ENCODE data around the gene PROCR. TPM values are rescaled to one million over a fixed set of nuclear protein-coding genes. Genes with fewer than 3 reads are reported as not detected.
"Not testable (repeated sequence)": the region's sequence is repeated elsewhere in the genome, so short reads cannot be mapped to it uniquely, and the experiment has no call there.

PROCR gene
- total and polyA plus RNA-seq, 10 of the 15 experiments (the other 5 are each of a cell fraction or from before 2014, with no cell fraction given): 0.12 to 0.78 (median 0.35) TPM; not detected in 2

DNA sequence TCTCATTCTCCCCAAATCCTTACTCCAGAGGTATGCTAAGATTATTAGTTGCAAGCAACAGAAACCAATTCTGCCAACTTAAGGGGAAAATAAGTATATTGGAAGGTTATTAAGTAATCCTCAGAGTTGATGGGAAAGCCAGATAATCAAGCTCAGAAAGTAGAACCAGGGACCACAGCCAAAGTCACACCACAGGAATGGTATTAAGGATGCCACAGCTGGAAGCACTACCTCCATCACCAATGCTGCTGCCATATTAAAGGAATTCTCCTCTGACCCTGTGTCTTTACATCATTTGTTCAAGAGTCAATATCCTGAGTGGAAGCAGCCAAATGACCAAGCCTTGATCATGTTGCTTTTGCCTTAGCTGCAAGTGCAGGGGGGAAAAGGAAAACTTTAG lies 9.9 kb downstream of the PROCR start:
- SMC1A ChIA-PET (ENCODE audit: uncharacterized antibody, unreplicated experiment): no interaction called here
- Histone ChIP-seq H3K4me3 (no peak overlapping the region), H3K27ac (ENCODE audit: control insufficient read depth, insufficient read depth) (no peak overlapping the region), H3K79me2 (ENCODE audit: control insufficient read depth, insufficient read depth, low read length) (no peaks in the 10 kb centered on the region), H2AFZ (ENCODE audit: control insufficient read depth, low read depth, low read length) (no peak overlapping the region), H3K27me3 (replicated peaks in 1 of 2; ENCODE audit: control insufficient read depth in 2 of 2, insufficient read depth in 2 of 2, low read length in 1 of 2) (no peaks in the 10 kb centered on the region), H3K4me2 (ENCODE audit: control insufficient read depth, insufficient read depth) (no peak overlapping the region), H3K9ac (ENCODE audit: control insufficient read depth, insufficient read depth, low read length) (no peak overlapping the region), H4K20me1 (ENCODE audit: control insufficient read depth, insufficient read depth) (no peaks in the 10 kb centered on the region), H3K4me1 (ENCODE audit: control insufficient read depth, insufficient read depth, low read length) (no peaks in the 10 kb centered on the region), H3K36me3 (ENCODE audit: control insufficient read depth in 2 of 2, insufficient read depth in 2 of 2, low read length in 1 of 2) (no peaks in the 10 kb centered on the region), H3K9me3 (replicated peaks; ENCODE audit: control insufficient read depth, insufficient read depth, low read length) (no peaks in the 10 kb centered on the region)
- intact Hi-C loops (cut with micrococcal nuclease; ENCODE audit: unreplicated experiment) (no loop called here), in situ Hi-C loops (cut with MboI) (no loop called here)
- POLR2A ChIA-PET: interaction anchor here (0.5 kb wide), 1 partner anchor 15 kb away, joined by 9 read pairs; no protein-coding TSS in a partner anchor
- TF ChIP-seq RCOR1 (conservative IDR thresholded peaks at IDR 0.05; ENCODE audit: low read depth, low read length) (no peak), MEF2A (IDR thresholded peaks at IDR 0.05; ENCODE audit: insufficient read depth, low read depth, low read length) (no peak), SUPT20H (IDR thresholded peaks at IDR 0.05; ENCODE audit: borderline replicate concordance, control insufficient read depth, low read depth, low read length) (no peak), SMAD5 (IDR thresholded peaks at IDR 0.05; ENCODE audit: low read depth) (no peak)
- TF ChIP-seq, protein P1, sequence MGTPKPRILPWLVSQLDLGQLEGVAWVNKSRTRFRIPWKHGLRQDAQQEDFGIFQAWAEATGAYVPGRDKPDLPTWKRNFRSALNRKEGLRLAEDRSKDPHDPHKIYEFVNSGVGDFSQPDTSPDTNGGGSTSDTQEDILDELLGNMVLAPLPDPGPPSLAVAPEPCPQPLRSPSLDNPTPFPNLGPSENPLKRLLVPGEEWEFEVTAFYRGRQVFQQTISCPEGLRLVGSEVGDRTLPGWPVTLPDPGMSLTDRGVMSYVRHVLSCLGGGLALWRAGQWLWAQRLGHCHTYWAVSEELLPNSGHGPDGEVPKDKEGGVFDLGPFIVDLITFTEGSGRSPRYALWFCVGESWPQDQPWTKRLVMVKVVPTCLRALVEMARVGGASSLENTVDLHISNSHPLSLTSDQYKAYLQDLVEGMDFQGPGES (IDR thresholded peaks at IDR 0.05): no peak
- RAD21 ChIA-PET (ENCODE audit: unreplicated experiment): no interaction called here
- ATAC-seq (no peak), FAIRE-seq (no peak), DNase-seq (ENCODE audit: low read depth, low spot score) (no peak)
- CTCF ChIA-PET: interaction anchor here (0.6 kb wide), 1 partner anchor 23 kb away, joined by 3 read pairs; no protein-coding TSS in a partner anchor
- no TSS peak for BruUV-seq (replicated peaks)

DNA sequence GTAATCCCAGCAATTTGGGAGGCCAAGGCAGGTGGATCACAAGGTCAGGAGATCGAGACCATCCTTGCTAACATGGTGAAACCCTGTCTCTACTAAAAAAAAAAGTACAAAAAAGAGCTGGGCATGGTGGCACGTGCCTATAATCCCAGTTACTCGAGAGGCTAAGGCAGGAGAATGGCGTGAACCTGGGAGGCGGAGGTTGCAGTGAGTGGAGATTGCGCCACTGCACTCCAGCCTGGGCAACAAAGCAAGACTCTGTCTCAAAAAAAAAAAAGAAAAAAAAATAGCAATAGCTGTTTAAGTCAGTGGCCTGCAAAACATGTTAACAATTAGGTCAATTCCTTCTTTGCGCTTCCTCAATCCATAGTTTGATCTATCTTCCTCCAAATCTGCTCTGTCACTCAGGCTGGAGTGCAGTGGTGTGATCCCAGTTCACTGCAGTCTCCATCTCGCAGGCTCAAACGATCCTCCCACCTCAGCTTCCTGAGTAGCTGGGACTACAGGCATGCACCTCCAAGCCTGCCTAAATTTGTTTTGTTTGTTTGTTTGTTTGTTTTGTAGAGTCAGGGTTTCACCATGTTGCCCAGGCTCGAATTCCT lies 14.9 kb downstream of the PROCR start:
- BruUV-seq (replicated peaks); RAD21 ChIA-PET (ENCODE audit: unreplicated experiment); H3K4me2 ChIP-seq (ENCODE audit: control insufficient read depth, insufficient read depth); H3K27me3 ChIP-seq (replicated peaks in 1 of 2; ENCODE audit: control insufficient read depth in 2 of 2, insufficient read depth in 2 of 2, low read length in 1 of 2); H4K20me1 ChIP-seq (ENCODE audit: control insufficient read depth, insufficient read depth); intact Hi-C loops (cut with micrococcal nuclease; ENCODE audit: unreplicated experiment); ATAC-seq; H3K4me1 ChIP-seq (ENCODE audit: control insufficient read depth, insufficient read depth, low read length); H2AFZ ChIP-seq (ENCODE audit: control insufficient read depth, low read depth, low read length); DNase-seq (ENCODE audit: low read depth, low spot score); FAIRE-seq; H3K79me2 ChIP-seq (ENCODE audit: control insufficient read depth, insufficient read depth, low read length); H3K4me3 ChIP-seq; H3K9me3 ChIP-seq (replicated peaks; ENCODE audit: control insufficient read depth, insufficient read depth, low read length); H3K27ac ChIP-seq (ENCODE audit: control insufficient read depth, insufficient read depth); H3K9ac ChIP-seq (ENCODE audit: control insufficient read depth, insufficient read depth, low read length); in situ Hi-C loops (cut with MboI); H3K36me3 ChIP-seq (ENCODE audit: control insufficient read depth in 2 of 2, insufficient read depth in 2 of 2, low read length in 1 of 2): not testable (repeated sequence)
- SMC1A ChIA-PET (ENCODE audit: uncharacterized antibody, unreplicated experiment): interaction anchor here (1.1 kb wide), 1 partner anchor 15 kb away, joined by 3 read pairs; no protein-coding TSS in a partner anchor
- POLR2A ChIA-PET: interaction anchor here (0.8 kb wide), 1 partner anchor 669 kb away, joined by 5 read pairs; no protein-coding TSS in a partner anchor
- whole genome bisulfite sequencing (ENCODE audit: insufficient coverage, insufficient replicate concordance, low lambda C conversion rate, missing lambda C conversion rate): 53% methylated on average over 10 of the region's 10 CpGs
- CTCF ChIA-PET: interaction anchor here (1.1 kb wide), 1 partner anchor 22 kb away, joined by 4 read pairs; no protein-coding TSS in a partner anchor

Measured in GM12878 (cell line).